ENCODE data around the gene ACKR4.

Gene ACKR4

GRCh38 chr3:132643366-132643765 lies 46.3 kb downstream of the ACKR4 start:
- no peak for DNase-seq

GRCh38 chr3:132645058-132645457 lies 48.0 kb downstream of the ACKR4 start:
- no peak for DNase-seq

- DNase-seq, result no peak
Measured at GRCh38 chr3:132650153-132650552, 53.1 kb downstream of the ACKR4 start.

Measured in CD4-positive, alpha-beta T cell treated with Interleukin-17A for 1 hour (primary cell).